ENCODE measurements around the gene CIART. TPM values are rescaled to one million over a fixed set of nuclear protein-coding genes. Genes with fewer than 3 reads are reported as not detected.

CIART gene
- total RNA-seq, 4 donors from 2014 or later, result 2.9 to 7.9 (median 5.4) TPM

DNA sequence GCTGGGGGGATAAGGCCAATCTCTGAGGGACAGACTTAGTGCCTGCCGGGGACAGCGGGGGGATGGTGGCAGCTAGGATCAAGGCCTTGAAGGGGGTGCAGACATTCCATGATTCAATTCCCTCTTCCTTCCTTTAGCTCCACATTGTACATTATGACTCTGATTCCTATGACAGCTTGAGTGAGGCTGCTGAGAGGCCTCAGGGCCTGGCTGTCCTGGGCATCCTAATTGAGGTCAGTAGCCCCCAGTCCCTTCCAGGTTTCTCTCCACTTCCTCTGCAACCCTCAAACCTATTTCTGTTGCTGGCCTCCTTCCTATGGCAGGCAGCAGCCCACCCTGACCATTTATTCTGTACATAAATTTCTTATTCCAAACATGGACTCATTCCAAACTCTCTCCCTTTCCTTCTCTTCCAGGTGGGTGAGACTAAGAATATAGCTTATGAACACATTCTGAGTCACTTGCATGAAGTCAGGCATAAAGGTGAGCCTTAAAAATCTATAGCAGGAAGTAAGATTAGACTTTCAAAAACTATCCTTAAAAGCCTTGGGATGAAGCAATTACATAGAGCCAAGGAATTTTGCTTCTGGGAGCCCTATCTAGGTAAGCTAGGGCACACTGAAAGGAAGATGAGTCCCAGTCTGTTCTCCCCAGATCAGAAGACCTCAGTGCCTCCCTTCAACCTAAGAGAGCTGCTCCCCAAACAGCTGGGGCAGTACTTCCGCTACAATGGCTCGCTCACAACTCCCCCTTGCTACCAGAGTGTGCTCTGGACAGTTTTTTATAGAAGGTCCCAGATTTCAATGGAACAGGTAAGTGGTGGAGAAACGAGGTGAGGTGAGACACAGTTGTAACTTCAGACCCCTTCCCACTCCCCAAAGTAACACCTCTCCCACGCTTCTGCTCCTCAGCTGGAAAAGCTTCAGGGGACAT is 19.7 kb upstream of the CIART start:
- no peak overlapping the region for H3K27ac ChIP-seq
- no peak for DNase-seq

DNA sequence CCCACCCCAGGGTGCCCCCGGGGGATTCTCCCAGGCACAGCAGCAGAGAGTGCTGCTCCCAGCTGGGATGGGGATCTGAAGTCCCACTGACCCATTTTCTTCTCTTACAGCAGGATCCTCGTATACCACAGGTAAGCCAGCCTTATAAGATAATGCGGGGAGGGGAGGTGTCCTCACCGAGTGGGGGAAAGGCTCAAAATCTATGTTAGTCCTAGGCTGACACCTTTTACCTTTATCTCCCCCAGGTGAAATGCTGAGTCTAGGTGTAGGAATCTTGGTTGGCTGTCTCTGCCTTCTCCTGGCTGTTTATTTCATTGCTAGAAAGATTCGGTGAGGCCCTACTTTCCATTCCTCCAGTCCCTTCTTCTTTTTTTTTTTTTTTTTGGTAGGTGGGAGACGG is 18.8 kb upstream of the CIART start:
- Histone ChIP-seq H3K36me3 (peaks cover 17 to 20% of the 10 kb centered on the region in 2 donors), H3K4me3 (replicated peaks in 1 of 3) (no peak overlapping the region), H3K27me3 (no peaks in the 10 kb centered on the region), H3K27ac (no peak overlapping the region), H3K9me3 (no peaks in the 10 kb centered on the region), H3K4me1 (peaks cover 16 to 30% of the 10 kb centered on the region in 2 donors)
- TF ChIP-seq POLR2A (IDR thresholded peaks at IDR 0.05), result no peak
- TF ChIP-seq, protein P1, sequence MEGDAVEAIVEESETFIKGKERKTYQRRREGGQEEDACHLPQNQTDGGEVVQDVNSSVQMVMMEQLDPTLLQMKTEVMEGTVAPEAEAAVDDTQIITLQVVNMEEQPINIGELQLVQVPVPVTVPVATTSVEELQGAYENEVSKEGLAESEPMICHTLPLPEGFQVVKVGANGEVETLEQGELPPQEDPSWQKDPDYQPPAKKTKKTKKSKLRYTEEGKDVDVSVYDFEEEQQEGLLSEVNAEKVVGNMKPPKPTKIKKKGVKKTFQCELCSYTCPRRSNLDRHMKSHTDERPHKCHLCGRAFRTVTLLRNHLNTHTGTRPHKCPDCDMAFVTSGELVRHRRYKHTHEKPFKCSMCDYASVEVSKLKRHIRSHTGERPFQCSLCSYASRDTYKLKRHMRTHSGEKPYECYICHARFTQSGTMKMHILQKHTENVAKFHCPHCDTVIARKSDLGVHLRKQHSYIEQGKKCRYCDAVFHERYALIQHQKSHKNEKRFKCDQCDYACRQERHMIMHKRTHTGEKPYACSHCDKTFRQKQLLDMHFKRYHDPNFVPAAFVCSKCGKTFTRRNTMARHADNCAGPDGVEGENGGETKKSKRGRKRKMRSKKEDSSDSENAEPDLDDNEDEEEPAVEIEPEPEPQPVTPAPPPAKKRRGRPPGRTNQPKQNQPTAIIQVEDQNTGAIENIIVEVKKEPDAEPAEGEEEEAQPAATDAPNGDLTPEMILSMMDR (IDR thresholded peaks at IDR 0.05), result no peak
- 77 to 86% methylated on average over 6 of the region's 6 CpGs for WGBS, 2 donors
- no peak for DNase-seq
- intact Hi-C loops (cut with DNase I), result no loop called here

More for the DNA sequence above, 19.7 kb upstream of the CIART start:
- TF ChIP-seq, protein P1 (IDR thresholded peaks at IDR 0.05), result no peak
- TF ChIP-seq POLR2A (IDR thresholded peaks at IDR 0.05), result no peak
- no peaks in the 10 kb centered on the region for H3K27me3 ChIP-seq
- 81 to 83% methylated on average over 6 of the region's 6 CpGs for WGBS, 2 donors
- H3K4me3 ChIP-seq (replicated peaks in 1 of 3), result no peak overlapping the region
- peaks cover 11 to 35% of the 10 kb centered on the region in 2 donors for H3K4me1 ChIP-seq
- no peaks in the 10 kb centered on the region for H3K9me3 ChIP-seq
- intact Hi-C loops (cut with DNase I), result no loop called here
- H3K36me3 ChIP-seq, result peaks cover 17 to 20% of the 10 kb centered on the region in 2 donors

DNA sequence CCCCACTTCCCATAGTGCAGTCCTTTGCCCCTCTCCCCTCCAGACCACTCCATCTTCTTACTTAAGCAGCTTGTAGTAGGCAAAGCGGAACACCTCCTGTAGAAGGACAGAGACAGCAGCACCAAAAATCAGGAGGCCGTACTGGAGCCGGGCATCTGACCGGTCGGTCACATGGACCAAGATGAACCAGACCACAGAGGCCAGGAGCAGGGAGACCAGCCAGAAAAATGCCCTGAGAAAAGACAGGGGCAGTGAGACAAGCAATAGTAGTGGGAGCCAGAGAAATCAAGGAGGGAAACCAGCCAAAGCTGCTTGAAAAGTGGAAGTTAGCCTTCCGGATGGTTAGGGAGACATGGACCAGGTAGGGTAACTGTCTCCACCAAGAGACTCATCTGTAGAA is 14.5 kb upstream of the CIART start:
- intact Hi-C loops (cut with DNase I), result no loop called here
- H3K4me3 ChIP-seq (replicated peaks in 1 of 3), result peak overlapping the region; percentile 69 to 99 (median 93)
- peak overlapping the region; percentile 76 to 96 (median 79) for H3K27ac ChIP-seq
- no peaks in the 10 kb centered on the region for H3K27me3 ChIP-seq
- no peaks in the 10 kb centered on the region for H3K9me3 ChIP-seq
- no peak for TF ChIP-seq POLR2A (IDR thresholded peaks at IDR 0.05)
- TF ChIP-seq, protein P1 (IDR thresholded peaks at IDR 0.05), result no peak
- DNase-seq, result no peak
- peaks cover 7 to 19% of the 10 kb centered on the region in 2 donors for H3K4me1 ChIP-seq
- WGBS, 2 donors, result 28 to 30% methylated on average over 6 of the region's 6 CpGs
- H3K36me3 ChIP-seq, result peaks cover 17 to 20% of the 10 kb centered on the region in 2 donors

DNA sequence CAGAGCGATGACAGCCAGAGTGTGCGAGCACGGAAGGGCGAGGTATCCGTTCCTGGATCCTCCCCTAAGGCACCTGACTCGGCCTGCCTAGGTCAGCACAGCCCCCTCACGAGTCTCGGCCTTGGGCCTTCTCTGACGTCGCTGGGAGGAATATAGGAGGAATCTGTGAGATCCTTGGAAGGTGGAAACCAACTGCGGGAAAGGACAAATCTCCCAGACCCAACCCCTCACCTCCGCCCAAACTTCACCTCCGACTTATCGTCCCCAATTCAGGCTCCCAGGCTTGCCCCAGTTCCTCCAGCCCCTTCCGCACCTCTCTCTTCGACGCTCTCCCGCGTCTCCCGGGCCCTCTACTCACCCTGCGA is 14.0 kb upstream of the CIART start:
- WGBS, 2 donors, result 0% methylated on average over 20 to 21 of the region's 21 CpGs
- peak overlapping the region; percentile 76 to 96 (median 79) for H3K27ac ChIP-seq
- H3K4me1 ChIP-seq, result peaks cover 7 to 19% of the 10 kb centered on the region in 2 donors
- no peaks in the 10 kb centered on the region for H3K27me3 ChIP-seq
- H3K4me3 ChIP-seq (replicated peaks in 1 of 3), result peak overlapping the region; percentile 69 to 99 (median 93)
- intact Hi-C loops (cut with DNase I), result no loop called here
- peak; percentile 52 to 57 for DNase-seq
- TF ChIP-seq, protein P1 (IDR thresholded peaks at IDR 0.05), result no peak
- TF ChIP-seq POLR2A (IDR thresholded peaks at IDR 0.05), result no peak
- no peaks in the 10 kb centered on the region for H3K9me3 ChIP-seq
- H3K36me3 ChIP-seq, result peaks cover 17 to 20% of the 10 kb centered on the region in 2 donors
